ENCODE measurements around the gene DAPK2.

- TF ChIP-seq CTCF (IDR thresholded peaks at IDR 0.05) (peak in 1 of 6 experiments; percentile 7), POLR2A (IDR thresholded peaks at IDR 0.05) (no peak)
Measured at GRCh38 chr15:64004056-64004455, 42.2 kb downstream of the DAPK2 start.

Data from Peyer's patch (tissue), 4 donors.